Measurements from ENCODE around the gene SPCS2. TPM values are rescaled to one million over a fixed set of nuclear protein-coding genes. Genes with fewer than 3 reads are reported as not detected.
"Not testable (repeated sequence)": the region's sequence is repeated elsewhere in the genome, so short reads cannot be mapped to it uniquely, and the experiment has no call there.

The SPCS2 gene
- total RNA-seq, 1 donor from 2014 or later = 15.9 TPM

- FAIRE-seq (no peak), DNase-seq (ENCODE audit: low spot score in 2 of 2) (no peak)
Measured at GRCh38 chr11:74990941-74991340, 41.9 kb downstream of the SPCS2 start.

- DNase-seq (ENCODE audit: low spot score in 2 of 2) (no peak), FAIRE-seq (no peak)
Measured at GRCh38 chr11:74992852-74993251, 43.8 kb downstream of the SPCS2 start.

- FAIRE-seq (no peak), DNase-seq (ENCODE audit: low spot score in 2 of 2) (no peak)
Measured at GRCh38 chr11:75000975-75001354, 51.9 kb downstream of the SPCS2 start.

- DNase-seq (ENCODE audit: low spot score in 2 of 2) = no peak
- FAIRE-seq = no peak
Measured at GRCh38 chr11:75001686-75002085, 52.6 kb downstream of the SPCS2 start.

- FAIRE-seq = no peak
Measured at GRCh38 chr11:75002516-75002915, 53.5 kb downstream of the SPCS2 start.

GRCh38 chr11:75004215-75004614 lies 55.1 kb downstream of the SPCS2 start:
- FAIRE-seq (no peak), DNase-seq (ENCODE audit: low spot score in 2 of 2) (no peak)

More at GRCh38 chr11:75002516-75002915, 53.5 kb downstream of the SPCS2 start:
- DNase-seq (ENCODE audit: low spot score in 2 of 2) = no peak

DNA sequence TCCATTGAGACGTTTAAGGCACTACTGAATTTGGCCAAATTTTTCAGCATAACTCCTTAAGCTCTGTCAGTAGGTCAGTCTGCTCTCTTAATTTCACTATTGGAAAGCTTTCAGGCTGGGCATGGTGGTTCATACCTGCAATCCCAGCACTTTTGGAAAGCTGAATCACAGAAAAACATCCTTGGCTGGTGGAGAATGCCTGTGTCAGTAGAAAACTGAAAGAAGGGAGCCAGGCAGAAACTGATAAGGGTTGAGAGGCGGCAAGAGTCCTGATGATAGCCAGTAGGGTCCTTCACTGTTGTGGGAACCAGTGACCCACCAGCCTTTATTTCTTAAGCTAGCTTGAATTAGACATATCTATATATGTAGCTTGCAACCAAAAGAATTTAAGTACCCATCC lies 62.3 kb downstream of the SPCS2 start:
- DNase-seq (ENCODE audit: low spot score in 2 of 2) = no peak
- no peak for FAIRE-seq

- no peak for DNase-seq (ENCODE audit: low spot score in 2 of 2)
- no peak for FAIRE-seq
Measured at GRCh38 chr11:75011872-75012271, 62.8 kb downstream of the SPCS2 start.

- FAIRE-seq = no peak
- no peak for DNase-seq (ENCODE audit: low spot score in 2 of 2)
Measured at GRCh38 chr11:75013051-75013450, 64.0 kb downstream of the SPCS2 start.

GRCh38 chr11:75014129-75014528 lies 65.1 kb downstream of the SPCS2 start:
- FAIRE-seq (no peak), DNase-seq (ENCODE audit: low spot score in 2 of 2) (no peak)

DNA sequence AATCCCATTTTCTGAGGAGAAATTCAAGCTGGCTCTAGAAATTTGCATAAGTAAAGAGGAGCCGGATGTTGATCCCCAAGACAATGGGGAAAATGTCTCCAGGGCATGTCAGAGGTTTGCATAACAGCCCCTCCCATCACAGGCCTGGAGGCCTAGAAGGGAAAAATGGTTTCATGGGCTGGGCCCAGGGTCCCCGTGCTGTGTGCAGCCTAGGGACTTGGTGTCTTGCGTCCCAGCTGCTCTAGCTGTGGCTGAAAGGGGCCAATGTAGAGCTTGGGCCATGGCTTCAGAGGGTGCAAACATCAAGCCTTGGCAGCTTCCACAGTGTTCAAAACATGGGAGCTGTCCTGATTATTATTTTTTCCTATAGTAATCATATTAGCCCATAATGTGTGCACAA lies 70.1 kb downstream of the SPCS2 start:
- not testable (repeated sequence) for DNase-seq (ENCODE audit: low spot score in 2 of 2); FAIRE-seq

GRCh38 chr11:75020328-75020727 lies 71.3 kb downstream of the SPCS2 start:
- DNase-seq (ENCODE audit: low spot score in 2 of 2) = not testable (repeated sequence)

DNA sequence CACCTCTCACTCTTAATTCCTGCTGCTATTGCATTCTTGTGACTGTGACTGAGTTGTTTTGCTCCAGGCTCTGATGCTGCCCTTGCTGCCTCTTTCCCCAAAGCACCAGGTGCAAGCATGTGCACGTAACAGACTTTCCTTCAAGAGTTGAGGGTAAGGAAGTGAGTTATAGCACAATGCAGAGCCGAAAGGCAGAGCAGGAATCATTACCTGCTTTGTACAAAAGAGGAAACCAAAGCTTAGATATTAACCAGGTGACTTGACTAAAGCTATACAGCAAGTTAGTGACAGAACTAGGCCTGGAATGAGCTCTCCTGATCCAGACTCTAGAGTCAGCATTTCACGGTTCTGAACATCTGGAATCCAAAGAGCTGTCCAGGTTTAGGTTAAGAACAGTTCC lies 73.2 kb downstream of the SPCS2 start:
- DNase-seq (ENCODE audit: low spot score in 2 of 2) (no peak), FAIRE-seq (no peak)

More at GRCh38 chr11:75020328-75020727, 71.3 kb downstream of the SPCS2 start:
- FAIRE-seq = not testable (repeated sequence)

DNA sequence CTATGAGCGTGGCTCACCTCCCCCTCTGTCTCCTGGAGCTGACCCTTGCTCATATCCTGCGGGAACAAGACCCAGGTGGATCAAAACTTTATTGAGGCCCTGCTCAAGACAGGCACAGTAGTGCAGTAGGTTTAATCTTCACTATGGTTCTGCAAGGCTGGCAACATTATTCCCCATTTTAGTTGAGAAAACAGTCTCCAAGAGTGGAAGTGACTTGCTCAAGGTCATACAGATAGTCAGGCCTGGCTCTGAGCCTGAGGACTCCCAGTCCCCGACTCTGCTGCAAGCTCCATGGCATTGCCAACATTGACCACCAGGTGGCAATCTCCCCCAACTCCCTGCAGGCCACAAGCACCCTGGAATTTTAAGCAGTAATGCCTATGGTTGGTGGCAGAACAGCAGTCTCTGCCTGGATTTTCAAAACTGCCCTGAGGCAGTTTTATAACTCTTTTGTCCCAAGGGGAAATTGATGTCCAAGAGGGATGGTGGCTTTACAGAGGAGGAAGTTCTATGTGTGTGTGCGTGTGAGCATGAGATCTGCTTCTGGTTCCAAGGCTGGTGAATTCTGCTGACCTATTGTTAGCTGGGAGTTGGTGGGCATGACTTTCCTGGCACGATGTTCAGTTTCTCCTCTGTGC lies 73.8 kb downstream of the SPCS2 start:
- peak; percentile 38 to 77 for DNase-seq (ENCODE audit: low spot score in 2 of 2)
- FAIRE-seq = no peak

DNA sequence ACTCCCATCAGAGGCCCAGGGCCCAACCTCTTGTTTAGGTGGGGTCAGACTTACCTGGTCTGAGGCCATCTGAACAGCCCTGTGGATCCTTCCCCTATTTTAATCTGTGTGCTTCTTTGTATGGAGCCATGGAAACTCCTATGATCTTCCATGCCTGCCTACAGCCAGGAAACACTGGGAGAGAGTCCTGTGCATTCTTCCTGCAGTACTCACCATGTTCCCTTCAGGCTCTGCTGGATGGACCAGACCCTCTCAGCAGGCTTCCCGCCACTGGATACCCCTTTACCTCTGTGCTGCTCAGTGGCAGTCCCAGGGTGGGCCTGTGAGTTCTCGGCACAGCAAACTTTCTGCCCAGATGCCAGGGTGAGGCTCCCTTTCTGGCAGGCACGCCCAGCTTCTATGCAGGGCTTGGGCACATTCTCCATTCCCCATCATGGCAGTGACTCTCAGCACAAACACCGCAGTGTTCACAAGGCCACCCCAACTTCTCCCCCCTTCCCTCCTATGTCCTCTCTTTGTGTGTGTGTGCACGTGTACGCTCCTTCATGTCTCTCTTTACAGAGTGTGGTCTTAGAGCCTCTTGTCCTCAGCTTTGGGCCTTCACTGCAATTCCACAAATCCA lies 74.5 kb downstream of the SPCS2 start:
- no peak for DNase-seq (ENCODE audit: low spot score in 2 of 2)
- no peak for FAIRE-seq

DNA sequence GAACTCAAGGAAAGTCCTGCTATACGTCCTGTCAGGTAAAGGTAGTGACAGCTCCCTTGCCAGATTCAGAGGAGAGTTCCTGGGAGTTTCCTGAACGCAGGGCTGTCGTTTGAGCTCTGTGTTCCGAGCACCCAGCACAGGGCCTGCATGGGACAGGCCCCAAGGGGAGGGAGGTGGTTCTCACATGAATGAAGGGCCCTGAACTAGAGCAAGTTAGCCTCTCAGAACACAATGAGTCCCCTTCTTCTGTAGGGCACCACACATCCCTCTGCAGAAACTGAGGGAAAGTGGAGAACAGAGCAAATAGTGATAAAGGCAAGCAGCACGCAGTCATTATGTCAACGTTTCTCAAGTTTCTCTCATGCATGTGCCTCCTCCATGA lies 75.0 kb downstream of the SPCS2 start:
- no peak for DNase-seq (ENCODE audit: low spot score in 2 of 2)
- no peak for FAIRE-seq

- FAIRE-seq = no peak
- no peak for DNase-seq (ENCODE audit: low spot score in 2 of 2)
Measured at GRCh38 chr11:75024764-75025211, 75.7 kb downstream of the SPCS2 start.

- FAIRE-seq (no peak), DNase-seq (ENCODE audit: low spot score in 2 of 2) (no peak)
Measured at GRCh38 chr11:75025561-75025960, 76.5 kb downstream of the SPCS2 start.

- DNase-seq (ENCODE audit: low spot score in 2 of 2) (no peak), FAIRE-seq (no peak)
Measured at GRCh38 chr11:75028321-75028720, 79.3 kb downstream of the SPCS2 start.

All from frontal cortex (tissue), 4 donors.